OCI-LY1 (cell line): Measurements from ENCODE around the gene CDC42BPB.

Experiments
- EZH2 ChIP-seq: fragments of 200-600 bp; sonication (generic), shearing (Covaris generic); IDR thresholded peaks from 2 replicates; pipeline ENCODE4 v1.8.0; 2017; ENCODE audit warnings: borderline replicate concordance, mixed run types, mild to moderate bottlenecking, antibody characterized with exemption, low read length, moderate library complexity, mixed read lengths
- TF ChIP-seq, protein P1 (sequence below): fragments of 200-600 bp; sonication (generic), shearing (Covaris generic); IDR thresholded peaks from 2 replicates; pipeline ENCODE4 v1.5.1; 2017; ENCODE audit warnings: mild to moderate bottlenecking, antibody characterized with exemption, low read length, moderate library complexity, mixed read lengths

DNA sequence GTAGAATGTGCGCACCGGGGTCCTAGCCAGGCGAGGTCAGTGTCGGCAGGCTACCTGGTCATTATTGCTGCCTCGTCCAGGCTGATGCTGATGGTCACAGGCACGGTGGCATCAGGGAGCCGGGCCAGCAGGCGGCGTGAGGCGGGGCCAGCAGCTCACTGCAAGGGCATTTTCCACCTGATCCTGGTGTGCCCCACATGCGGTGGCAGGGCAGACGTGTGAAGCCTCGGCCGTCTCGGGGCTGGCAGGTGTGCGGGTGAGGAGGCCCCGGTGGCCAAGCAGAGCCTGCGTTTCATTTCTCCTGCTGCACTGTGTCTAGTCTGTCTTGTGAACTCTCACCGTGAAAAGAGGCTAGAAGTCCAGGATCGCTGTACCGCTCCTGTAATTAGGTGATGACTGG is 146.9 kb downstream of the CDC42BPB start:
- TF ChIP-seq, protein P1, sequence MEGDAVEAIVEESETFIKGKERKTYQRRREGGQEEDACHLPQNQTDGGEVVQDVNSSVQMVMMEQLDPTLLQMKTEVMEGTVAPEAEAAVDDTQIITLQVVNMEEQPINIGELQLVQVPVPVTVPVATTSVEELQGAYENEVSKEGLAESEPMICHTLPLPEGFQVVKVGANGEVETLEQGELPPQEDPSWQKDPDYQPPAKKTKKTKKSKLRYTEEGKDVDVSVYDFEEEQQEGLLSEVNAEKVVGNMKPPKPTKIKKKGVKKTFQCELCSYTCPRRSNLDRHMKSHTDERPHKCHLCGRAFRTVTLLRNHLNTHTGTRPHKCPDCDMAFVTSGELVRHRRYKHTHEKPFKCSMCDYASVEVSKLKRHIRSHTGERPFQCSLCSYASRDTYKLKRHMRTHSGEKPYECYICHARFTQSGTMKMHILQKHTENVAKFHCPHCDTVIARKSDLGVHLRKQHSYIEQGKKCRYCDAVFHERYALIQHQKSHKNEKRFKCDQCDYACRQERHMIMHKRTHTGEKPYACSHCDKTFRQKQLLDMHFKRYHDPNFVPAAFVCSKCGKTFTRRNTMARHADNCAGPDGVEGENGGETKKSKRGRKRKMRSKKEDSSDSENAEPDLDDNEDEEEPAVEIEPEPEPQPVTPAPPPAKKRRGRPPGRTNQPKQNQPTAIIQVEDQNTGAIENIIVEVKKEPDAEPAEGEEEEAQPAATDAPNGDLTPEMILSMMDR: no peak
- TF ChIP-seq EZH2: no peak
